Eye (tissue), 1 donor: Measurements from ENCODE around the gene MYOD1.

ENCODE experiments used
- DNase-seq: peaks from one replicate; pipeline ENCODE4 v3.0.0-alpha.2; 2015

The MYOD1 gene

DNA sequence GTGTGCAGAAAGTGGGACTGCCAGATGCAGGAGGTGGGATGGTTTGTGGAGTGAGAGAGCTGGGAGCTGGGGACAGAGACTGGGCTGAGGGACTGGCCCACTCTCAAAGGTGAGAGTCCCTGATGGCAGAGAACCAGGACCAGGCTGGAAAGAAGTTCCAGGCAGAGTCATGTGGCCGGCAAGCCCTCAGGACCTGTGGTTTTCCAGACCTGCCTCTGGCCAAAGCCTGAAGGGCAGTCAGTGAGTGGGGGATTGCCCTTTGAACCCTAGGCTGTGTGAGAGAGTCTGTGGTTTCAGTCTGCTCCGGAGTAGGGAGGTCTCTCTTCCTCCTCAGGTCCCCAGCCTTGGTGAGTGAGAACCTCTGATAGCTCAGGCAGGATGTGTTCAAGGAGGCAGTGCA lies 32.2 kb downstream of the MYOD1 start:
- no peak for DNase-seq

- no peak for DNase-seq
Measured at GRCh38 chr11:17752144-17752543, 32.8 kb downstream of the MYOD1 start.

- DNase-seq: no peak
Measured at GRCh38 chr11:17753153-17753552, 33.8 kb downstream of the MYOD1 start.

DNA sequence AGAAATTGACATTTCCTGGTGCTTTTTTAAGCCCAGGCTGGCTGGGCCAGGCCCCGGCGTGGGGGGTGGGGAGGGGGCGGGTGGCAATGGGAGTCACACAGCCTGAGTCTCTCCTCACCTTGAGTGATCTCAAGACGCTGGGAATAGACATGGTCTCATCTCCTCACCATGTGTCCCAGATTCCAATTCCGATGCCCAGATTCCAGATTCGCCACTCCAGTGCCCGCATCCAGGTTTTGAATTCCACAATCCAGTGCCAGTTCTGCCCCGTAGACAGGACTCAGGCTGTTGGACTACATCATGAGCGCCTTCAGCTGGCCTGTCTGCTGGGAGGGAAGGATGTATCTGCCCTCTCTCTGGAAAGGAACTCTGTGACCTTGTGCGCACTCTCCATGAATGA lies 34.3 kb downstream of the MYOD1 start:
- DNase-seq: no peak

DNA sequence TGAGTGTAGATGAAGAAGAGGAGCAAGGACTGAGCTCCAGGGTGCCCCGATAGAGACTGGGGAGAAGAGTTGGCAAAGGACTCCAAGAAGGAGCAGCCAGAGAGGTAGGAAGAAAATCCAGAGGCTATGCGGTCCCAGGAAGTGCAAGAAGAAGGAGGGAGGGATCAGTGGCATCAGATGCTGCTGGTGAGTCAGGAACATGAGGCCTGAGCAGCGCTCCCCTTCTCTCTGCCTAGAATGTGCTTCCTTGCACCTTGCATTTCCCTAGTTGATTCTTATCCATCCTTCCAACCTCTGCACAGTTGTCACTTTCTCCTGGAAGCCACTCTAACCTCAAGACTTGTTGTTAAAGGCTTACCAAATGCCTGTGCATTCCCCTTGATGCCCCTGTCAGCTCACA lies 36.5 kb downstream of the MYOD1 start:
- no peak for DNase-seq

DNA sequence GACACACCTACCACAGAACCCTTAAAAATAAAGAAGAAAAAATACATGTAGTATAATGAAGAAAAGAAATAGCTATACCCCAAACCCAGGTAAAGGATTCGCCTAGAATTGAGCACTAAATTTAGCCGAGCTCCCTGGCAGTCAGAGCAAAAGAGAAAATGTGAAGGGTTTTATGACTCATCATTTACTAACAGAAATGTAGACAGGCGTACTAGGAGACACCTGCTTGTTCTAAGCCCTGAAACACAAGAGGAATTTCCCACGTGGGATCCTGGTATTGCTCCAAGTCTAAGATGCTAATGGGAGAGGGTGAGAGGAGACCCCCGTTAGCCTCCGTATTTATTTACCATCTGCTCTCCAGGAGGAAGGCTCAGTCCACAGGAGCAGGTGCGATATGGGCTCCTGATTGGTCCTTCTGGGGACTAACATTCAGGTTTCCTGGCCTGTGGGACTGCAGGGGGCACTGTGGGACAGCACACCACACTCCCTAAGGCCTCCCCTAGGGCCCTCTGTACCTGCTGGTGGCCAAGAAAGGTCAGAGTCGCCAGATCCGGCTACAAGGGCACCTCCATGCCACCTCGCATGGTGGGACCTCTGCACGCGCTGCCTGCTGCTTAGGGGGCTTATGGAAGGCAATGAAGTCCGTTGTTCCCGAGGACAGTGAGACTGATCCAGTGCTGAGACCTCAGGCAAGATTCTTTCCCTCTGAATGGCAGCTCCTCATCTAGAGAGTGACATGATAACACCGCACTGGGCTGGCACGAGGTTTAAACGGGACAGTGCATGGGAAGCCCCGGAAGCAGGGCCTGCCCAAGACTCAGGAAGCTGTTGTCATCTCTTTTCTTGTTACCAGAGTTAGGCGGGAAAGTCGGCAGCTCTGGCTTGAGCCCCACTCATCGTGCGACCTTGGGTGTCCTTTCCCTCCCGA lies 41.0 kb downstream of the MYOD1 start:
- DNase-seq: peak; percentile 59

DNA sequence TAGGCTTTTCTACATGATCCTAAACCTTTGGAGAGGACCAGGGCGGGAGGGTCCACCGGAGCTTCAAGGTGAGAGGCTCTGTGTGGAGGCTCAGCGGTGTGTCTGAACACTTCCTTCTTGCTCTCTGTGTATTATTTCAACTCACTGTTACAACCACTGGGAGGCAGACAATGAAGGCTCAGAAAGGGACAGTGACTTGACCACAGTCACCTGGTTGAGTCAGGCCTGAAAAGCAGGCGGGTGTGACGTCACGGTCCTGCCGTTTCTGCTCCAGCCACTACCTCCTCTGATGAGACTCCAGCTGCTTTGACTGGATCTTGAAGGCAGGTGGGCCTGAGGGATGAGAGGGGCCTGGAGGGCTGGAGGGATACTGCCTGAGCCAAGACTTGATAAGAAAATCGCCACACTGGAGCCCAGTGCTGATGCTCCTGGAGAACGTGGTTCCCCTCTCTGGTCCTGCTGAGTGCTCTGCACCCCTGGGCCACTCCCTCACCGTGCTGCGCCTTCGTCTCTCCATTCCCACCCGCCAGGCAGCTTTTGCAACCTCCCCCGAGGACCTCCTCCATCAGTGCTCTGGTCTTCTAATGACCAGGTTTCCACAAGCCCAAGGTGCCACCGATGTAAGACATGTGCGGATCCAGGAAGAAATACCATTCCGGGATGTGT lies 43.1 kb downstream of the MYOD1 start:
- DNase-seq: no peak

- DNase-seq: no peak
Measured at GRCh38 chr11:17763244-17763643, 43.9 kb downstream of the MYOD1 start.

DNA sequence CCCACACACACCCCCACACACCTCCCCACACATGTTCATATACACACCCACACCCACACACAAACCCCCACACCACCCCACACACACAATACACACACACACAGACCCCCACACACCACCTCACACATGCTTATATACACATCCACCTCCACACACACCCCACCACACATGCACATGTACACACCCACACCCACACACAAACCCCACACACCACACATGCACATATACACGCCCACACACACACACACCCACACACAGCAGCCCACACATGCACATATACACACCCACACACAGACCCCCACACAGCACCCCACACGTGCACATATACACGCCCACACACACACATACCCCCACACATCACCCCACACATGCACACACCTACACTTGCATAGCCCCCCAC lies 44.3 kb downstream of the MYOD1 start:
- DNase-seq: no peak

- peak; percentile 91 for DNase-seq
Measured at GRCh38 chr11:17764446-17765218, 45.3 kb downstream of the MYOD1 start.

- peak; percentile 75 for DNase-seq
Measured at GRCh38 chr11:17765356-17766072, 46.1 kb downstream of the MYOD1 start.

GRCh38 chr11:17766073-17766359 lies 46.6 kb downstream of the MYOD1 start:
- no peak for DNase-seq

GRCh38 chr11:17766590-17766989 lies 47.2 kb downstream of the MYOD1 start:
- no peak for DNase-seq

DNA sequence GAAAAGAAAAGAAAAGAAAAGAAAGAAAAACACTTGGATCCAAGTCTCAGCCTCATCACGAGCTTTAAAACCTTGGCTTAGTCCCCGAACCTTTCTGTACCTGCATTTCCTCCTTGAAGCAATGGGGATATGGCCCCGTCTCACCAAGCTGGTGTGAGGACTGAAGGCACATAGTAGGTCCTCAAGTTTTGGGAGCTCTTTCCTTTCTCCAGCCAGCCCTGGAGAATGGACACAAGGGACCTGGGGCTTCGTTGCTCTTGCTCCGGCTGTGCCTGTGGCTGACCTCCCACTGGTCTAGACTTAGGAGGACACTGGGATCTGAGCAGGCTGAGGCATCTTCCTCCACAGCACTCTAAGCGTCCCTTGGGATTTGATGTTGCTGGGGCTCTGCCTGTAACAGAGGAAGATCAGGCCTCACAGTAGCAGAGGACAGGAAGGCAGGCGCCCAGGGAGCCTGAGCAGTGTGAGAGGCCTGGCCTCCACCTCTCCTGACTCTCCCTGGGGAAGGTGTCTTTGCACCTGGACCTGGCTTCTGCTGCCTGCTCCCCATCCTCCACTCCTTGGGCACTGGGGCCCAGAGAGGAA lies 48.0 kb downstream of the MYOD1 start:
- peak; percentile 52 for DNase-seq

- no peak for DNase-seq
Measured at GRCh38 chr11:17767914-17768313, 48.5 kb downstream of the MYOD1 start.

DNA sequence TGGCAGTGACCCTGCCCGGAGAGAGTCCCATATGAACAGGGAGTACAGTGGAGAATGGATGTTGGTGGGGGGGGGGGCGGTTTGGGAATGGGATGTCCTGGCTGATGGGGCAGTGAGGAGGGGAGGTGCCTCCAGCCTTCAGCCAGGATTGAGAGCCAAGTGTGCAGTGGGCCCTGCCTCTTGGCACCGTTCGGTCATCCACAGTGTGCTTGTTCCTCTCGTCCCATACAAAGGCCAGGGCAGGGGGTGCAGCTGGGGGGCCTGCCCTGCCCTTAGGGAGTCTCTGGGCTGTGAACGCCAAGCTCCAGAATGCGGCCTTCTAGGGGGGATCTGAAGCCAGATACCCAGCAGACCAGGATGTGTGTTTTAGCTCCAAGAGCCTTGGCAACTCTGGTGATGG lies 49.2 kb downstream of the MYOD1 start:
- no peak for DNase-seq

- DNase-seq: no peak
Measured at GRCh38 chr11:17769218-17769617, 49.8 kb downstream of the MYOD1 start.

- DNase-seq: no peak
Measured at GRCh38 chr11:17770048-17770652, 50.8 kb downstream of the MYOD1 start.

DNA sequence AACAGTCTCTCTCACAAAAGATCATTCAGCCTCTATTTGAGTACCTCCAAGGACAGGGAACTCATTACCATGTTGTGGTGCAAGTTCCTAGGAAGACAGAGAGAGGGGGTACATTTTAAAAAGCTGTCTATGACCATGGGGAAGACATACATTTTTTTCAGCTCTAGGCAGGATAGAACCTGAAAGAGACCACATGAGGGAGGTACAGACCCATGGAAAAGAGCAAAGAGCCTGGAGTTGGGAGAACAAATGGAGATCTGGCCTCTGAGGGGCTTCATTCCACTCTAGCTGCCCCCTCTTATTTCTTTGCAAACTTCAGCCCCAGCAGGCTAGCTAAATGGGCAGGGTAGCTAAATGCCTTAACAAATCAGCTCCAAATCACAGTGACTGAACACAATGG lies 51.5 kb downstream of the MYOD1 start:
- DNase-seq: no peak

DNA sequence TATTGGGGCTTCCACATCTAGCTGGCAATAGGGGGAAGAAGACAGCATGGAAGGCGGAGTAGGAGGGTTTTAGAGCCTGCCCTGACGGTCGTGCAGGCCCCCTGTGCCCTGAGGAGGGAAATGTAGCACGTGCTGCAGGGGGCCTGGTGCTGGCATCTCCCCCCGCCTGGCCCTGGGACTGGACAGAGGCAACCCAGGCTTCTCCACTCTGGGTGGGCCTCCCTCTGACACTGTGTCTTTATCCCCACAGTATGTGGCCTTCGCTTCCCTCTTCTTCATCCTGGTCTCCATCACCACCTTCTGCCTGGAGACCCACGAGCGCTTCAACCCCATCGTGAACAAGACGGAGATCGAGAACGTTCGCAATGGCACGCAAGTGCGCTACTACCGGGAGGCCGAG lies 52.0 kb downstream of the MYOD1 start:
- no peak for DNase-seq
